Esophagus (tissue), 2 donors: Measurements from ENCODE around the gene MRPL51. TPM values are rescaled to one million over a fixed set of nuclear protein-coding genes. Genes with fewer than 3 reads are reported as not detected.

ENCODE experiments used
- H3K27ac ChIP-seq, 2 donors: one replicate each; pipeline ENCODE4 v1.5.1; 2013; ENCODE audit warnings: low read depth in 2 of 2, mild to moderate bottlenecking in 2 of 2, inconsistent platforms in 1 of 2, low read length in 1 of 2, moderate library complexity in 1 of 2
- H3K27me3 ChIP-seq, 2 donors: one replicate each; pipeline ENCODE4 v1.6.1; 2013; ENCODE audit warnings: low read length in 2 of 2, control low read depth in 1 of 2, mild to moderate bottlenecking in 1 of 2; ENCODE audit not compliant: insufficient read depth in 2 of 2, control insufficient read depth in 1 of 2
- H3K36me3 ChIP-seq, 2 donors: one replicate each; pipeline ENCODE4 v1.6.1; 2013; ENCODE audit warnings: low read length in 1 of 2; ENCODE audit not compliant: control insufficient read depth in 2 of 2, insufficient read depth in 2 of 2
- H3K4me1 ChIP-seq, 2 donors: one replicate each; pipeline ENCODE4 v1.6.1; 2013; ENCODE audit warnings: low read length in 1 of 2; ENCODE audit not compliant: control insufficient read depth in 2 of 2, insufficient read depth in 2 of 2
- H3K4me3 ChIP-seq, 2 donors: one replicate each; pipeline ENCODE4 v1.5.1; 2013; ENCODE audit warnings: low read length in 2 of 2, mild to moderate bottlenecking in 2 of 2, low read depth in 1 of 2, moderate library complexity in 1 of 2
- H3K9me3 ChIP-seq, 2 donors: one replicate each; pipeline ENCODE4 v1.6.1; 2013; ENCODE audit warnings: mild to moderate bottlenecking in 2 of 2, low read depth in 1 of 2, low read length in 1 of 2, moderate library complexity in 1 of 2; ENCODE audit not compliant: control insufficient read depth in 2 of 2, insufficient read depth in 1 of 2
- WGBS, 2 donors: extraction: QIAGEN DNeasy Blood & Tissue Kit; methylation state at CpG; one replicate each; pipeline ENCODE4 v1.1.7; 2013; 5-methylcytosine and 5-hydroxymethylcytosine counted together
- polyA plus RNA-seq, 2 donors: library from polyadenylated mRNA; stranded (reverse); fragments of 200-250 nt; gene quantifications; one replicate each; pipeline ENCODE4 v1.2.3, GENCODE V29; 2013
- donor health status: healthy with polysubstance abuse.
- donor health status: Bipolar disorder and iron deficiency.

MRPL51 gene
- polyA plus RNA-seq, 2 donors = 60.7 to 124 TPM

- H3K27me3 ChIP-seq = no peaks in the 10 kb centered on the region
- WGBS, 2 donors = 36 to 37% methylated on average over 17 of the region's 17 CpGs
- peaks cover 3 to 16% of the 10 kb centered on the region in 2 donors for H3K36me3 ChIP-seq
- H3K4me1 ChIP-seq = peaks cover 2 to 17% of the 10 kb centered on the region in 2 donors
- peak overlapping the region; percentile 97 to 98 for H3K27ac ChIP-seq
- H3K4me3 ChIP-seq = peak overlapping the region; percentile 65 to 82
- H3K9me3 ChIP-seq = no peaks in the 10 kb centered on the region
Observed at GRCh38 chr12:6452944-6453630, 40.0 kb downstream of the MRPL51 start.

- WGBS, 2 donors = 3 to 6% methylated on average over 9 of the region's 9 CpGs
- peak overlapping the region; percentile 97 to 98 for H3K27ac ChIP-seq
- no peaks in the 10 kb centered on the region for H3K27me3 ChIP-seq
- peak overlapping the region; percentile 65 to 82 for H3K4me3 ChIP-seq
- H3K9me3 ChIP-seq = no peaks in the 10 kb centered on the region
- H3K4me1 ChIP-seq = peaks cover 2 to 17% of the 10 kb centered on the region in 2 donors
- H3K36me3 ChIP-seq = peaks cover 0 to 11% of the 10 kb centered on the region in 2 donors
Observed at GRCh38 chr12:6452245-6452943, 40.7 kb downstream of the MRPL51 start.

- Histone ChIP-seq H3K4me1 (peaks cover 2 to 17% of the 10 kb centered on the region in 2 donors), H3K4me3 (peak within 1 kb of the TSS; percentile 65 to 82), H3K27ac (peak within 1 kb of the TSS; percentile 97 to 98), H3K27me3 (no peaks in the 10 kb centered on the region), H3K36me3 (peaks cover 0 to 7% of the 10 kb centered on the region in 2 donors), H3K9me3 (no peaks in the 10 kb centered on the region)
- 0 to 1% methylated on average over 27 of the region's 27 CpGs for WGBS, 2 donors
Observed at GRCh38 chr12:6451348-6452244, 41.5 kb downstream of the MRPL51 start, which contains the start of gene TAPBPL. Gene TAPBPL, plus strand, starts transcription at chr12:6452042. Its CDS starts 207 bp downstream, at chr12:6452249.

GRCh38 chr12:6450869-6451347 lies 42.2 kb downstream of the MRPL51 start:
- WGBS, 2 donors = 2 to 6% methylated on average over 11 of the region's 11 CpGs
- peak overlapping the region; percentile 65 to 82 for H3K4me3 ChIP-seq
- peak overlapping the region; percentile 97 to 98 for H3K27ac ChIP-seq
- H3K27me3 ChIP-seq = no peaks in the 10 kb centered on the region
- no peaks in the 10 kb centered on the region for H3K9me3 ChIP-seq
- H3K36me3 ChIP-seq = peaks cover 0 to 7% of the 10 kb centered on the region in 2 donors
- H3K4me1 ChIP-seq = peaks cover 2 to 20% of the 10 kb centered on the region in 2 donors

- H3K27me3 ChIP-seq = no peaks in the 10 kb centered on the region
- H3K27ac ChIP-seq = peak overlapping the region; percentile 97 to 98
- H3K4me1 ChIP-seq = peaks cover 2 to 20% of the 10 kb centered on the region in 2 donors
- H3K36me3 ChIP-seq = peaks cover 0 to 11% of the 10 kb centered on the region in 2 donors
- no peaks in the 10 kb centered on the region for H3K9me3 ChIP-seq
- 67 to 68% methylated on average over 15 to 16 of the region's 16 CpGs for WGBS, 2 donors
- H3K4me3 ChIP-seq = peak overlapping the region; percentile 65 to 82
Observed at GRCh38 chr12:6450091-6450868, 42.8 kb downstream of the MRPL51 start.

GRCh38 chr12:6444704-6445688 lies 48.1 kb downstream of the MRPL51 start, which contains the start of gene CD27:
Gene CD27, plus strand, starts transcription at chr12:6444955. Its CDS starts 141 bp downstream, at chr12:6445096.
- 82 to 87% methylated on average over 16 of the region's 16 CpGs for WGBS, 2 donors
- Histone ChIP-seq H3K27me3 (no peaks in the 10 kb centered on the region), H3K9me3 (no peaks in the 10 kb centered on the region), H3K27ac (peak within 1 kb of the TSS; percentile 17 to 29), H3K36me3 (peaks cover 0 to 4% of the 10 kb centered on the region in 2 donors), H3K4me1 (peaks cover under 1 to 4% of the 10 kb centered on the region in 2 donors), H3K4me3 (peak within 1 kb of the TSS; percentile 19 to 20)

- no peak overlapping the region for H3K27ac ChIP-seq
- 76 to 82% methylated on average over 4 of the region's 4 CpGs for WGBS, 2 donors
Observed at GRCh38 chr12:6444031-6444430, 49.0 kb downstream of the MRPL51 start.

More at GRCh38 chr12:6444031-6444430, 49.0 kb downstream of the MRPL51 start:
- H3K9me3 ChIP-seq = no peaks in the 10 kb centered on the region
- H3K4me1 ChIP-seq = peaks cover 0 to 3% of the 10 kb centered on the region in 2 donors
- H3K27me3 ChIP-seq = no peaks in the 10 kb centered on the region
- no peak overlapping the region for H3K4me3 ChIP-seq
- peaks cover 3 to 7% of the 10 kb centered on the region in 2 donors for H3K36me3 ChIP-seq
